SW480 (cell line): ENCODE results near the gene GPI.

ENCODE experiments used
- DNase-seq: peaks from one replicate; pipeline ENCODE4 v3.0.0-alpha.2; 2016; ENCODE audit warnings: low spot score

The GPI gene

DNA sequence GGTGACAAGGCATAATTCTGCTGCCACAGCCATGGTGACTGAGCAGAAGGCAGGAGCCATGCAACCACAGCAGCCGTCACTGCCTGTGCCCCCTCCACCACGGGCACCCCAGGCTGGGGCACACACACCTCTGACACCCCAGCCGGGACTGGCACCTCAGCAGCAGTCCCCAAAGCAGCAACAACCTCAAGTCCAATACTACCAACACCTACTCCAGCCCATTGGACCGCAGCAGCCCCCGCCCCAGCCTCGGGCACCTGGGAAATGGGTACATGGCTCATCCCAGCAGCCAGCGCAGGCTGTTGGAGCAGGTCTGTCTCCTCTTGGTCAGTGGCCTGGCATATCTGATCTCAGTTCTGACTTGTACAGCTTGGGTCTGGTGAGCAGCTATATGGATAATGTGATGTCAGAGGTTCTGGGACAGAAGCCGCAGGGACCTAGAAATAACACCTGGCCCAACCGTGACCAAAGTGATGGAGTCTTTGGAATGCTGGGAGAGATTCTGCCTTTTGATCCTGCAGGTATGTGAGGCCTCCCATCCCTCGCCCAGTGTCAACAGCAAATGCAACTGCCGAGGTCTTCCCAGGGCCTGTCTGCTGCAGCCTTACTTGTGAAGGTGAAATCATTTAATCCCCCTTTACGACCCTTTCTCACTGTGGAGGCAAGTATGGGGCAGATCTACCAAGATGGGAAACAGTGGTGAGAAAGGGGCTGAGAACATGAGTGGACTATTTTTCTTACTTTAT is 22.9 kb upstream of the GPI start:
- no peak for DNase-seq

DNA sequence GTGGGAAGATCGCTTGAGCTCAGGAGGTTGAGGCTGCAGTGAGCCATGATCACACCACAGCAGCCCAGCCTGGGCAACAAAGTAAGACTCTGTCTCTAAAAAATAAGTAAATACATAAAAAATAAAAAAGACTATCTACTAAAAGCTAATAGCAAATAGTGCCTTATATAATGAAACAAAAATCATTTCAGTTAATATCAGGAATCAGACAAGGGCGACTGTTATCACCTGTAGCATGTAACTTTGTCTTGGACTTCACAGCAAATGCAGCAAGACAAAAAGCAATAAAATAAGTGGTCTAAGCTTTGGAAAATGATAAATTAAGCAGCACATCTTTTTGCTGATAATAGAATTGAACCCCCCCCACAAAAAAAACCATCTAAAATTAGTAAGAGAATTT is 21.2 kb upstream of the GPI start:
- DNase-seq = no peak

DNA sequence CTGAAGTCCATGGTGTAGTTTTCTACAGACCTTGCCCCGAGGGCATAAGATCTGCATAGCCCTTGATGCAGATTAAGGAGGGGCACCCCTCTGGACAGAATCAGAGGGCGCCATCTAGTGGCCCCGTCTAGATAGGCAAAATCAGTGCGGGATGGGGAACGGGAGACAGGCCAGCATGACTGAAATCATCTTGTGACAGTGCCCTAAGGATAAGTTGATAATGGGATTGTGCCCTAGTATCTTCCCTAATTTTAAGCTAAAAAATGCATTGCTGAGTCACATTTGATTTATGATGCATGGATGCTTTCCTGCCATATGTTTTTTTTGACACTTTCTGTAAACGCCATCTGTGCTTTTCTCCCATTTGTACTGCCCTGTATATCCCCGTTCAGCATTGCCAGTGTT is 19.0 kb upstream of the GPI start:
- peak; percentile 60 for DNase-seq

GRCh38 chr19:34347561-34348165 is 17.3 kb upstream of the GPI start:
- DNase-seq = no peak

GRCh38 chr19:34348899-34349487 is 16.0 kb upstream of the GPI start:
- DNase-seq = no peak

DNA sequence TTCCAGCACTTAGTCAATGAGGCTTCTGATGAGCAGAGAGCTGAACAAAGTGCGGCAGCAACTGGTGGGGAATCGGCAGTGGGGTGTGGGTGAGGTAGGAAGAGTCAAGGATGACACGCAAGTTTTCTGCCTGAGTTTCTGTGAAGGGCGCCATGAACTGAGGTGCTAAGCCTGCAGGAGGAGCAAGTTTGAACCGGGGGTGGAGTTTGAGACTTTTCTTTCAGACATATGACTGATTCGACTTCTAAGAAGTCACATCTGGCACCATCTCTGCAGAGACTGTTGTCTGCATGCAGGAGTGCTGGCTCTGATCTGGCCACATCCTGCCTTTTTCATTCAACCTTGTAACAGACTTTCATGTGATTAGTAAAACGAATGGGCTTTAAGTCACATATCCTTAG is 14.8 kb upstream of the GPI start:
- DNase-seq = no peak

GRCh38 chr19:34351382-34351826 is 13.6 kb upstream of the GPI start:
- DNase-seq = peak; percentile 15

DNA sequence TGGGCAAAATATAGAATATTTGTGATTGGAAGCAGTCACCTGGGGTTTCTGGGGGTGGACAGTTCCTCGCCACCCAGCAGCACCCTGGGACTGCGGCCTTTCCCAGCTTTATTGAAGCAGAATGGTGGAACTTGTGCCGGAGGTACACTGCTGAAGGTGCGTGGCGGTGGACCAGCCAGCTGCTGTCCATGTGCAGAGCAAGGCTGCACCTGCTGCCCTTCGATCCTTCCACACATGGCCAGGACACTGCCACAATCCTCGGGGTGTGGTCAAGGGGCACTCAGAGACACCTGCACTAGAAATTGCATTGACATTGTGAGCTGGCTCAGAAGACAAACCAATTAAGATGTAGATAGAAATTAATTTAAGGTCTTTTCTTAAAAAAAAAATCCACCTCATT is 11.4 kb upstream of the GPI start:
- no peak for DNase-seq

GRCh38 chr19:34355201-34355600 is 9.8 kb upstream of the GPI start:
- no peak for DNase-seq

DNA sequence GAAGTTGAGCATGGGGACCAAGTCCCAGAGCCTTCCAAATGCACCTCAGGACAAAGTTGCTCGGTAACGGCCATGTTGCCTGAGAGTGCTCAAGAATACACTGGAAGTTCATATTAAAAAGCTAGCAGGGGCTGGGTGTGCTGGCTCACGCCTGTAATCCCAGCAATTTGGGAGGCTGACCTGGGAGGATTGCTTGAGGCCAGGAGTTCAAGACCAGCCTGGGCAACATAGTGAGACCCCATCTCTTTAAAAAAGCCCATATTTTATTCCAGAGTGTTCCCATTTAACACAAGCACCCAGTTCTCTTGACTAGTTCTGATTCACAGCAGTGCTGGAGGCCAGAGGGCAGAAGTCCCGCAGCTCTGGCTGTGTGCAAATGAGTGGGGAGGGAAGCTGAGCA is 8.1 kb upstream of the GPI start:
- no peak for DNase-seq

DNA sequence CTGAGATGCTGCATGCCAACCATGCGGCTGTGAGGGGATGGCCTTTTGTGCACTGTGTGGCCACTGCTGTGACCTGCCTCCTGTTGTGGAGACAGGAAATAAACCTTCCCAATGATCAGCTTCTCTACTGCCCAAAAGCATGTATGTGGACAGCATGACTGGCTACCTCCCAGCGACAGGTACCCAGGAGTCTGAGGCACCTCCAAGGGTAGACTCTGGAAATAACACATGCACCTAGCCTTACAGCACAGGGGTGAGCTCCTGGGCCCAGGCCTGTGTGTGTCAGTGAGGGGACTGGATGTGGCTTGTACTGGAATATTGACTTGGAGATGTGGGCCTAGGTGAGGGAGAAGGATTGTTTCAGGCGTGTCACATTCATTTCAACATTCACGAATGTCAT is 7.6 kb upstream of the GPI start:
- DNase-seq = no peak

- DNase-seq = peak; percentile 99
These were observed 5.6 kb upstream of the GPI start for GRCh38 chr19:34359140-34359953.

DNA sequence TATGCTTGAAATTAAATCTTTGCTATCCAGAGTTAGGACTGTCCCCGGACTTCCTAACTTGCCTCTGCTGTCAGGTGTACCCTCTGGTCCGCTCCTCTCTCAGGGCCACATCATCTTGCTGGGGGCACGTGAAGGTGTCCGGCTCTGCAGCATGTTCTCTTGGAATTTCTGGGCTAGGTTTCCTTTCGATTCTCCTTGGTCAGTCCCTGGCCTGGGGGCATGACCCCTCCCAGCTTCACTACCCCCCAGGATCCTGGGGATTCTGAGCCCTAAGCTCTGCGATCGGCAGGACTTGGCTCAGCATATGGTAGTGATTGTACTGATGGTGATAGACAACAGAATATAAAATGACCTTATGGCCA is 5.1 kb upstream of the GPI start:
- no peak for DNase-seq

DNA sequence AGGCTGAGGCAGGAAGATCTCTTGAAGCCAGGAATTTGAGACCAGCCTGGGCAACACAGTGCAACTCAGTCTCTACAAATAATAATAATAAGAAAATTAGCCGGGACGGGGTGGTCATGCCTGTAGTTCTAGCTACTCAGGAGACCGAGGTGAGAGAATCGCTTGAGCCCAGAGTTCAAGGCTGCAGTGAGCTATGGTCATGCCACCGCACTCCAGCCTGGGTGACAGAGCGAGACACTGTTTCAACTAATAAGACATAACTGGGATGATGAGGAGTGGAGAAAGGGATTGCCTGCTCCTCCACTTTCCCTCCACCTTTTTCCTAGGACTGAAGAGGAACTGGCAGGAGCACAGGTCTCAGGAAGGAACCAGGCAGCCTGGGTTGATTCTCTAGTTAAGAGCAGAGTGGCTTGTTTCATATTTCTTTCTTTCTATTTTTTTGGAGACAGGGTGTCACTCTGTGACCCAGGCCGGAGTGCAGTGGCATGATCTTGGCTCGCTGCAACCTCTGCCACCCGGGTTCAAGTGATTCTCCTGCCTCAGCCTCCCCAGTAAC is 4.6 kb upstream of the GPI start:
- no peak for DNase-seq

- DNase-seq = no peak
These were observed 2.3 kb upstream of the GPI start for GRCh38 chr19:34362679-34363069.

DNA sequence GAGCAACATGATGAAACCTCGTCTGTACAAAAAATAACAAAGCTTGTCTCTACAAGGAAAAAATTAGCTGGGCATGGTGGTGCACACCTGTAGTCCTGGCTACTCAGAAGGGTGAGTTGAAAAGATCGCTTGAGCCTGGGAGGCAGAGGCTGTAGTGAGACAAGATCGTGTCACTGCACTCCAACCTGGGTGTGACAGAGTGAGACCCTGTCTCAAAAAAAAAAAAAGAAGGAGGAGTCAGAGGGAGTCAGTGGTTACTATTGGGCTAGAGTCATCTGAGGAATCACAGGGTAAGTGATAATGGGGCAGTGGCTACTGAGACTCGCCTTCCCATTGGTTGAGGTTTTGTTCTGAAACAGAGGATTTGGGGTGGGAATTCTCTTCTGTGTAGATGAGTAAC is 1.9 kb upstream of the GPI start:
- no peak for DNase-seq

GRCh38 chr19:34363930-34364329 is 1.1 kb upstream of the GPI start:
- DNase-seq = no peak

- no peak for DNase-seq
These were observed 550 bp upstream of the GPI start for GRCh38 chr19:34364462-34364829.

- peak; percentile 29 for DNase-seq
These were observed 736 bp downstream of the GPI start for GRCh38 chr19:34365463-34366401.

- DNase-seq = no peak
These were observed 2.0 kb downstream of the GPI start for GRCh38 chr19:34366738-34367623.

DNA sequence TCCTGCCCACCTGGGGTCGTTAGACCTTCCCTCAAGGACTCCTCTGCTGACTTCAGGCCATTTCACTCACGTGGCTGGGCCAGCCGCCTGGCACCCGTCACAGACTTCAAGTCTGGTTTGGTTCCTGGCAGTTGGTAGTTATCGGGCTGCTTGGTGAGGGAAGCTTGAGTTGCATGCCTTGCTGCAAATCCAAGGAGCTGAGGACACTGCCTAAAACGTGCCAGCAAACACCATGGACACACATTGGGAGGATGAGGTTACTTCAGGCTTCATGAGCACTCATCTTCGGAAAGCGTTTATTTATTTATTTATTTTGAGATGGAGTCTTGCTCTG is 2.6 kb downstream of the GPI start:
- no peak for DNase-seq
